HepG2 (cell line): ENCODE data around the gene TIMM44. TPM values are rescaled to one million over a fixed set of nuclear protein-coding genes. Genes with fewer than 3 reads are reported as not detected.

Experiments
- ARHGAP35 ChIP-seq: sonication (generic); formaldehyde crosslinking; IDR thresholded peaks from 2 replicates; pipeline ENCODE4 v1.9.0; 2022; ENCODE audit warnings: mild to moderate bottlenecking, inconsistent platforms, moderate library complexity, missing genetic modification reagents, borderline replicate concordance
- CC2D1A ChIP-seq: sonication (generic); formaldehyde crosslinking; IDR thresholded peaks from 2 replicates; pipeline ENCODE4 v1.8.1; 2023; ENCODE audit warnings: mild to moderate bottlenecking, missing genetic modification reagents
- CREM ChIP-seq, 2 experiments: sonication (generic) in 1 of 2; formaldehyde crosslinking in 1 of 2; IDR thresholded peaks; 2 replicates each; pipeline versions ENCODE4 v1.4.0 to v1.6.1; 2016 to 2020; ENCODE audit warnings: antibody characterized with exemption in 1 of 2, mild to moderate bottlenecking in 1 of 2, missing genetic modification reagents in 1 of 2
- FIP1L1 ChIP-seq: fragments of 200-400 bp; formaldehyde crosslinking; IDR thresholded peaks from 2 replicates; pipeline ENCODE4 v1.6.1; 2018; ENCODE audit warnings: low read depth, mild to moderate bottlenecking, low read length, moderate library complexity, borderline replicate concordance; ENCODE audit not compliant: insufficient read depth
- FOXP1 ChIP-seq, 2 experiments: fragments of 450-650 bp in 1 of 2; IDR thresholded peaks; 2 replicates each; pipeline ENCODE4 v1.6.1; 2017 to 2018; ENCODE audit warnings: antibody characterized with exemption in 1 of 2
- MYNN ChIP-seq: sonication (generic); formaldehyde crosslinking; IDR thresholded peaks from 2 replicates; pipeline ENCODE4 v1.4.0; 2020; ENCODE audit warnings: mild to moderate bottlenecking, low read depth, missing genetic modification reagents
- NFYC ChIP-seq: IDR thresholded peaks from 2 replicates; pipeline ENCODE4 v1.6.1; 2016; ENCODE audit warnings: missing genetic modification reagents, missing compliant biosample characterization
- RFX5 ChIP-seq: IDR thresholded peaks from 2 replicates; pipeline ENCODE4 v1.6.1; 2011; ENCODE audit warnings: low read depth, low read length, improper control_type of control experiment
- SMAD3 ChIP-seq: sonication (generic); formaldehyde crosslinking; IDR thresholded peaks from 2 replicates; pipeline ENCODE4 v1.4.0; 2020; ENCODE audit warnings: missing genetic modification reagents
- SUZ12 ChIP-seq: fragments of 150-350 bp; IDR thresholded peaks from 2 replicates; pipeline ENCODE4 v1.6.1; 2014; ENCODE audit warnings: low read depth, low read length
- ZBTB40 ChIP-seq, 2 experiments: fragments of 450-650 bp in 1 of 2; sonication (generic) in 1 of 2; formaldehyde crosslinking in 1 of 2; IDR thresholded peaks; 2 replicates each; pipeline versions ENCODE4 v1.6.1 to v1.8.0; 2016 to 2022; ENCODE audit warnings: antibody characterized with exemption in 1 of 2, mild to moderate bottlenecking in 1 of 2, missing genetic modification reagents in 1 of 2
- ZNF160 ChIP-seq: sonication (generic); formaldehyde crosslinking; IDR thresholded peaks from 2 replicates; pipeline ENCODE4 v1.8.0; 2022; ENCODE audit warnings: mild to moderate bottlenecking, inconsistent platforms, missing genetic modification reagents
- ZNF225 ChIP-seq: sonication (generic); formaldehyde crosslinking; IDR thresholded peaks from 2 replicates; pipeline ENCODE4 v1.4.0; 2020; ENCODE audit warnings: mild to moderate bottlenecking, missing genetic modification reagents
- ZNF780A ChIP-seq: sonication (generic); formaldehyde crosslinking; IDR thresholded peaks from 2 replicates; pipeline ENCODE4 v1.8.0; 2022; ENCODE audit warnings: mild to moderate bottlenecking, missing genetic modification reagents, moderate library complexity
- polyA plus RNA-seq, 8 experiments: library from polyadenylated mRNA; depleted of rRNA in 3 of 8; stranded (reverse) in 7 of 8; unstranded in 1 of 8; fragments of >200 nt; fragmentation: Illumina TruSeq in 4 of 8; extraction: Trizol in 4 of 8; gene quantifications; 2 replicates each; pipeline versions ENCODE4 v1.2.1 to v1.2.3, GENCODE V29; 2011 to 2016; ENCODE audit warnings: low read depth in 4 of 8, missing spikeins in 1 of 8, mixed read lengths in 1 of 8; ENCODE audit not compliant: insufficient read depth in 1 of 8
- total RNA-seq, 5 experiments: library from RNA; depleted of rRNA; stranded (reverse); fragments of >200 nt; fragmentation: Illumina TruSeq; extraction: Trizol; gene quantifications; 2 replicates each; pipeline ENCODE4 v1.2.3, GENCODE V29; 2016; ENCODE audit warnings: low read depth in 1 of 5
- TF ChIP-seq, protein P1 (sequence below): sonication (generic); formaldehyde crosslinking; IDR thresholded peaks from 2 replicates; pipeline ENCODE4 v1.4.0; 2020; ENCODE audit warnings: missing genetic modification reagents

TIMM44 gene
- total and polyA plus RNA-seq, 2 of the 13 experiments (the other 11 are each of a cell fraction or from before 2014, with no cell fraction given), result 42.9 to 72.6 TPM

DNA sequence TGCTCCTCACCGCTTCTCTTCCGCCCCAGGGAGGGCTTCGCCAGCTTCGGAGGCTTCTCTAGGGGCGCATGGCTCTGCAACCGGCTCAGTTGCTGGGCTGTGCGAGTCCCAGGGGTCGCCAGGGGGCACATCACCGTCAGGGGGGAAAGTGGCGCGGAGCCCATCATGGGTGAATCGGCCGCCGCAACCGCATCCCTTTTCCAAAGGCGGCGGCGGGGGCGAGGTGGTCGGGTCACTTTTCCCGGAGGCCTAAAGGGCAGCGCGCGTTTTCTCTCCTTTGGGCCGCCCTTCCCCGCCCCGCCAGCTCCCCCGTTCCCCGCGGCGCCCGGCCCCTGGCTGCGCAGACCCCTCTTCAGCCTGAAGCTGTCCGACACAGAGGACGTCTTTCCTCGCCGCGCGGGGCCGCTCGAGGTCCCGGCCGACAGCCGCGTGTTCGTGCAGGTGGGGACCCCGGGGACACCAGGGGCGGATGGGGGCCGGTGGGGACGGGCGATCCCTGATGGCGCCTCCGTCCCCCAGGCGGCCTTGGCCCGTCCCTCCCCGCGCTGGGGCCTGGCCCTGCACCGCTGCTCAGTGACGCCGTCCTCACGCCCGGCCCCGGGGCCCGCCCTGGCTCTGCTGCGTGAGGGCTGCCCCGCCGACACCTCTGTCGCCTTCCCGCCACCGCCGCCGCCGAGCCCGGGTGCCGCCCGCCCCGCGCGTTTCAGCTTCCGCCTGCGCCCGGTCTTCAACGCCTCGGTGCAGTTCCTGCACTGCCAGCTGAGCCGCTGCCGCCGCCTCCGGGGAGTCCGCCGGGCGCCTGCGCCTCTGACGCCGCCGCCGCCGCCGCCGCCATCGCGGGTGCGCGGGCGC, 27.1 kb downstream of the TIMM44 start (continued):
- TF ChIP-seq CREM (IDR thresholded peaks at IDR 0.05) (no peak), CREM (CRISPR knock-in tag; IDR thresholded peaks at IDR 0.05) (no peak), ZNF160 (CRISPR knock-in tag) (no peak), FIP1L1 (no peak), CC2D1A (CRISPR knock-in tag) (no peak), SMAD3 (CRISPR knock-in tag) (no peak), SUZ12 (no peak), ZBTB40 (IDR thresholded peaks at IDR 0.05) (no peak), ZBTB40 (CRISPR knock-in tag; IDR thresholded peaks at IDR 0.05) (no peak), ZNF225 (CRISPR knock-in tag) (no peak; the same call in 1 of the 2 replicates), MYNN (CRISPR knock-in tag) (no peak), FOXP1 (IDR thresholded peaks at IDR 0.05) (no peak), FOXP1 (CRISPR knock-in tag; IDR thresholded peaks at IDR 0.05) (no peak), ARHGAP35 (no peak), NFYC (CRISPR knock-in tag) (no peak), ZNF780A (no peak), RFX5 (no peak)
- TF ChIP-seq, protein P1, sequence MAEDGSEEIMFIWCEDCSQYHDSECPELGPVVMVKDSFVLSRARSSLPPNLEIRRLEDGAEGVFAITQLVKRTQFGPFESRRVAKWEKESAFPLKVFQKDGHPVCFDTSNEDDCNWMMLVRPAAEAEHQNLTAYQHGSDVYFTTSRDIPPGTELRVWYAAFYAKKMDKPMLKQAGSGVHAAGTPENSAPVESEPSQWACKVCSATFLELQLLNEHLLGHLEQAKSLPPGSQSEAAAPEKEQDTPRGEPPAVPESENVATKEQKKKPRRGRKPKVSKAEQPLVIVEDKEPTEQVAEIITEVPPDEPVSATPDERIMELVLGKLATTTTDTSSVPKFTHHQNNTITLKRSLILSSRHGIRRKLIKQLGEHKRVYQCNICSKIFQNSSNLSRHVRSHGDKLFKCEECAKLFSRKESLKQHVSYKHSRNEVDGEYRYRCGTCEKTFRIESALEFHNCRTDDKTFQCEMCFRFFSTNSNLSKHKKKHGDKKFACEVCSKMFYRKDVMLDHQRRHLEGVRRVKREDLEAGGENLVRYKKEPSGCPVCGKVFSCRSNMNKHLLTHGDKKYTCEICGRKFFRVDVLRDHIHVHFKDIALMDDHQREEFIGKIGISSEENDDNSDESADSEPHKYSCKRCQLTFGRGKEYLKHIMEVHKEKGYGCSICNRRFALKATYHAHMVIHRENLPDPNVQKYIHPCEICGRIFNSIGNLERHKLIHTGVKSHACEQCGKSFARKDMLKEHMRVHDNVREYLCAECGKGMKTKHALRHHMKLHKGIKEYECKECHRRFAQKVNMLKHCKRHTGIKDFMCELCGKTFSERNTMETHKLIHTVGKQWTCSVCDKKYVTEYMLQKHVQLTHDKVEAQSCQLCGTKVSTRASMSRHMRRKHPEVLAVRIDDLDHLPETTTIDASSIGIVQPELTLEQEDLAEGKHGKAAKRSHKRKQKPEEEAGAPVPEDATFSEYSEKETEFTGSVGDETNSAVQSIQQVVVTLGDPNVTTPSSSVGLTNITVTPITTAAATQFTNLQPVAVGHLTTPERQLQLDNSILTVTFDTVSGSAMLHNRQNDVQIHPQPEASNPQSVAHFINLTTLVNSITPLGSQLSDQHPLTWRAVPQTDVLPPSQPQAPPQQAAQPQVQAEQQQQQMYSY (CRISPR knock-in tag), result no peak
